ENCODE data around the gene IPO11.

The IPO11 gene

GRCh38 chr5:62473209-62473608, 60.6 kb downstream of the IPO11 start:
- H3K4me3 ChIP-seq (ENCODE audit: low read depth, low read length), result no peak overlapping the region
- TF ChIP-seq CTCF (IDR thresholded peaks at IDR 0.05; ENCODE audit: borderline replicate concordance, insufficient read depth, low read depth, low read length), result no peak

- no peak for TF ChIP-seq CTCF (IDR thresholded peaks at IDR 0.05; ENCODE audit: borderline replicate concordance, insufficient read depth, low read depth, low read length)
- H3K4me3 ChIP-seq (ENCODE audit: low read depth, low read length), result no peak overlapping the region
Observed at GRCh38 chr5:62475072-62475471, 62.5 kb downstream of the IPO11 start.

- TF ChIP-seq CTCF (IDR thresholded peaks at IDR 0.05; ENCODE audit: borderline replicate concordance, insufficient read depth, low read depth, low read length), result no peak
- H3K4me3 ChIP-seq (ENCODE audit: low read depth, low read length), result no peak overlapping the region
Observed at GRCh38 chr5:62477801-62478200, 65.2 kb downstream of the IPO11 start.

GRCh38 chr5:62483556-62483955, 71.0 kb downstream of the IPO11 start:
- no peak for TF ChIP-seq CTCF (IDR thresholded peaks at IDR 0.05; ENCODE audit: borderline replicate concordance, insufficient read depth, low read depth, low read length)
- no peak overlapping the region for H3K4me3 ChIP-seq (ENCODE audit: low read depth, low read length)

- TF ChIP-seq CTCF (IDR thresholded peaks at IDR 0.05; ENCODE audit: borderline replicate concordance, insufficient read depth, low read depth, low read length), result no peak
- H3K4me3 ChIP-seq (ENCODE audit: low read depth, low read length), result no peak overlapping the region
Observed at GRCh38 chr5:62486672-62487071, 74.1 kb downstream of the IPO11 start.

- no peak for TF ChIP-seq CTCF (IDR thresholded peaks at IDR 0.05; ENCODE audit: borderline replicate concordance, insufficient read depth, low read depth, low read length)
- no peak overlapping the region for H3K4me3 ChIP-seq (ENCODE audit: low read depth, low read length)
Observed at GRCh38 chr5:62488531-62488930, 76.0 kb downstream of the IPO11 start.

- no peak overlapping the region for H3K4me3 ChIP-seq (ENCODE audit: low read depth, low read length)
- no peak for TF ChIP-seq CTCF (IDR thresholded peaks at IDR 0.05; ENCODE audit: borderline replicate concordance, insufficient read depth, low read depth, low read length)
Observed at GRCh38 chr5:62489471-62489870, 76.9 kb downstream of the IPO11 start.

Data from GM12875 (cell line).